Prostate gland (tissue), 2 donors: ENCODE measurements around the gene SPR. TPM values are rescaled to one million over a fixed set of nuclear protein-coding genes. Genes with fewer than 3 reads are reported as not detected.

Source experiments
- DNase-seq: peaks from one replicate; pipeline ENCODE4 v3.0.0-alpha.2; 2019; ENCODE audit warnings: low spot score
- H3K27ac ChIP-seq, 2 donors: fragments of 200-600 bp; sonication (generic); 2 replicates each; pipeline ENCODE4 v1.5.1; 2017 to 2019
- H3K27me3 ChIP-seq: fragments of 200-600 bp; sonication (generic); replicated peaks from 2 replicates; pipeline ENCODE4 v1.5.1; 2019; ENCODE audit not compliant: insufficient read depth
- H3K36me3 ChIP-seq, 2 donors: fragments of 200-600 bp; sonication (generic); 1 replicate in 1 of 2; 2 replicates in 1 of 2; pipeline versions ENCODE4 v1.5.1 to v1.8.1; 2017 to 2019
- H3K4me1 ChIP-seq: fragments of 200-600 bp; sonication (generic); replicated peaks from 2 replicates; pipeline ENCODE4 v1.5.1; 2019
- H3K4me3 ChIP-seq, 2 donors: fragments of 200-600 bp; sonication (generic); 2 replicates each; pipeline ENCODE4 v1.5.1; 2017 to 2019
- H3K9me3 ChIP-seq: fragments of 200-600 bp; sonication (generic); 2 replicates; pipeline ENCODE4 v1.5.1; 2017
- CTCF ChIP-seq, 4 experiments: fragments of 200-600 bp in 2 of 4; fragments of 450-650 bp in 2 of 4; sonication (generic) in 2 of 4; IDR thresholded peaks; 1 replicate in 3 of 4; 2 replicates in 1 of 4; pipeline ENCODE4 v1.5.1; 2016 to 2019; ENCODE audit warnings: antibody characterized with exemption in 4 of 4, mild to moderate bottlenecking in 2 of 4, moderate library complexity in 2 of 4
- POLR2A ChIP-seq: fragments of 450-650 bp; IDR thresholded peaks from one replicate; pipeline ENCODE4 v1.6.1; 2016; ENCODE audit warnings: antibody characterized with exemption, mild to moderate bottlenecking
- POLR2AphosphoS5 ChIP-seq: sonication (generic); formaldehyde crosslinking; IDR thresholded peaks from one replicate; pipeline ENCODE4 v1.6.1; 2017; ENCODE audit warnings: antibody characterized with exemption
- WGBS: methylation state at CpG from one replicate; pipeline ENCODE4 v1.1.5; 2018; 5-methylcytosine and 5-hydroxymethylcytosine counted together
- intact Hi-C: fragments of 100-400 bp; cut with DNase I; formaldehyde crosslinking; loops from one replicate; pipeline ENCODE4 v1.14.2; 2022
- total RNA-seq, 2 donors: library from RNA; depleted of rRNA; stranded (reverse); fragments of >200 nt; gene quantifications; one replicate each; pipeline ENCODE4 v1.1.0, GENCODE V29; 2016

The SPR gene
- total RNA-seq, 2 donors from 2014 or later, result 42.5 to 91.5 TPM

- TF ChIP-seq POLR2A (no peak), CTCF (IDR thresholded peaks at IDR 0.05) (no peak), POLR2AphosphoS5 (no peak)
- no peaks in the 10 kb centered on the region for H3K9me3 ChIP-seq
- no peaks in the 10 kb centered on the region for H3K4me1 ChIP-seq
- WGBS, result 18% methylated on average over 1 of the region's 1 CpG
- H3K27me3 ChIP-seq, result no peaks in the 10 kb centered on the region
- intact Hi-C loops, result no loop called here
- H3K27ac ChIP-seq, result no peak overlapping the region
- no peak overlapping the region for H3K4me3 ChIP-seq
- H3K36me3 ChIP-seq, result no peaks in the 10 kb centered on the region
- DNase-seq, result no peak
These were observed 16.1 kb upstream of the SPR start for GRCh38 chr2:72871060-72871459.

- TF ChIP-seq POLR2A (no peak), CTCF (IDR thresholded peaks at IDR 0.05) (no peak), POLR2AphosphoS5 (no peak)
- Histone ChIP-seq H3K4me3 (no peak overlapping the region), H3K9me3 (no peaks in the 10 kb centered on the region), H3K27ac (no peak overlapping the region), H3K27me3 (no peaks in the 10 kb centered on the region), H3K4me1 (no peaks in the 10 kb centered on the region), H3K36me3 (no peaks in the 10 kb centered on the region)
- intact Hi-C loops, result no loop called here
- DNase-seq, result no peak
These were observed 15.3 kb upstream of the SPR start for GRCh38 chr2:72871880-72872279.

GRCh38 chr2:72883356-72883962, 3.7 kb upstream of the SPR start:
- Histone ChIP-seq H3K36me3 (no peaks in the 10 kb centered on the region), H3K4me3 (no peak overlapping the region), H3K4me1 (peaks cover 5% of the 10 kb centered on the region), H3K9me3 (no peaks in the 10 kb centered on the region), H3K27me3 (no peaks in the 10 kb centered on the region), H3K27ac (no peak overlapping the region)
- no peak for TF ChIP-seq CTCF (IDR thresholded peaks at IDR 0.05)
- no peak for TF ChIP-seq POLR2A
- no peak for TF ChIP-seq POLR2AphosphoS5
- intact Hi-C loops, result no loop called here
- 3% methylated on average over 4 of the region's 4 CpGs for WGBS
- no peak for DNase-seq

GRCh38 chr2:72886505-72887031, 640 bp upstream of the SPR start:
- peak overlapping the region; percentile 93 to 94 for H3K27ac ChIP-seq
- WGBS, result 37% methylated on average over 7 of the region's 7 CpGs
- intact Hi-C loops, result no loop called here
- H3K9me3 ChIP-seq, result no peaks in the 10 kb centered on the region
- TF ChIP-seq CTCF (IDR thresholded peaks at IDR 0.05) (no peak), POLR2AphosphoS5 (no peak), POLR2A (no peak)
- H3K4me3 ChIP-seq, result peak overlapping the region; percentile 75
- no peaks in the 10 kb centered on the region for H3K36me3 ChIP-seq
- H3K4me1 ChIP-seq, result peaks cover 5% of the 10 kb centered on the region
- no peak for DNase-seq
- no peaks in the 10 kb centered on the region for H3K27me3 ChIP-seq

GRCh38 chr2:72887740-72888437, 681 bp downstream of the SPR start:
- peak; percentile 87 for DNase-seq
- peaks cover 5% of the 10 kb centered on the region for H3K4me1 ChIP-seq
- TF ChIP-seq POLR2A (no peak), CTCF (IDR thresholded peaks at IDR 0.05) (peak; percentile 73 to 91 (median 88)), POLR2AphosphoS5 (peak; percentile 85)
- 9% methylated on average over 21 of the region's 21 CpGs for WGBS
- no peaks in the 10 kb centered on the region for H3K27me3 ChIP-seq
- H3K9me3 ChIP-seq, result no peaks in the 10 kb centered on the region
- H3K4me3 ChIP-seq, result peak overlapping the region; percentile 75
- intact Hi-C loops, result no loop called here
- peak overlapping the region; percentile 93 to 94 for H3K27ac ChIP-seq
- no peaks in the 10 kb centered on the region for H3K36me3 ChIP-seq
